Vagina (tissue), 2 donors: Measurements from ENCODE around the gene UPB1. TPM values are rescaled to one million over a fixed set of nuclear protein-coding genes. Genes with fewer than 3 reads are reported as not detected.
"Not testable (repeated sequence)": the region's sequence is repeated elsewhere in the genome, so short reads cannot be mapped to it uniquely, and the experiment has no call there.

ENCODE experiments used
- DNase-seq, 2 donors: peaks; one replicate each; pipeline ENCODE4 v3.0.0-alpha.2; 2017; ENCODE audit errors: extremely low spot score in 2 of 2
- H3K27ac ChIP-seq: fragments of 200-600 bp; sonication (generic); one replicate; pipeline ENCODE4 v1.5.1; 2019
- H3K27me3 ChIP-seq: fragments of 200-600 bp; sonication (generic); one replicate; pipeline ENCODE4 v1.5.1; 2019
- H3K36me3 ChIP-seq, 2 donors: fragments of 200-600 bp; sonication (generic); one replicate each; pipeline ENCODE4 v1.5.1; 2017 to 2019
- H3K4me1 ChIP-seq: fragments of 200-600 bp; sonication (generic); one replicate; pipeline ENCODE4 v1.5.1; 2019
- H3K4me3 ChIP-seq, 2 donors: fragments of 200-600 bp; sonication (generic); 1 replicate in 1 of 2; 2 replicates in 1 of 2; pipeline ENCODE4 v1.5.1; 2016 to 2019
- H3K9me3 ChIP-seq: fragments of 200-600 bp; sonication (generic); one replicate; pipeline ENCODE4 v1.5.1; 2019
- POLR2A ChIP-seq, 2 donors: fragments of 450-650 bp; IDR thresholded peaks; one replicate each; pipeline ENCODE4 v1.6.1; 2017; ENCODE audit warnings: antibody characterized with exemption in 2 of 2, mild to moderate bottlenecking in 2 of 2, moderate library complexity in 2 of 2
- POLR2AphosphoS5 ChIP-seq, 2 donors: sonication (generic); formaldehyde crosslinking; IDR thresholded peaks; one replicate each; pipeline ENCODE4 v1.9.0; 2017; ENCODE audit warnings: antibody characterized with exemption in 2 of 2, mild to moderate bottlenecking in 2 of 2, low read depth in 1 of 2; ENCODE audit not compliant: insufficient read depth in 1 of 2
- intact Hi-C: fragments of 100-400 bp; cut with DNase I; formaldehyde crosslinking; loops from one replicate; pipeline ENCODE4 v1.15.1; 2023
- total RNA-seq: library from RNA; depleted of rRNA; stranded (reverse); fragments of >200 nt; gene quantifications from one replicate; pipeline ENCODE4 v1.2.3, GENCODE V29; 2016
- TF ChIP-seq, protein P1 (sequence below), 3 experiments: fragments of 450-650 bp in 2 of 3; fragments of 200-600 bp in 1 of 3; sonication (generic) in 1 of 3; IDR thresholded peaks; one replicate each; pipeline ENCODE4 v1.5.1; 2017 to 2019; ENCODE audit warnings: antibody characterized with exemption in 3 of 3, mild to moderate bottlenecking in 2 of 3, moderate library complexity in 2 of 3

The UPB1 gene
- total RNA-seq, 1 donor from 2014 or later = not detected

DNA sequence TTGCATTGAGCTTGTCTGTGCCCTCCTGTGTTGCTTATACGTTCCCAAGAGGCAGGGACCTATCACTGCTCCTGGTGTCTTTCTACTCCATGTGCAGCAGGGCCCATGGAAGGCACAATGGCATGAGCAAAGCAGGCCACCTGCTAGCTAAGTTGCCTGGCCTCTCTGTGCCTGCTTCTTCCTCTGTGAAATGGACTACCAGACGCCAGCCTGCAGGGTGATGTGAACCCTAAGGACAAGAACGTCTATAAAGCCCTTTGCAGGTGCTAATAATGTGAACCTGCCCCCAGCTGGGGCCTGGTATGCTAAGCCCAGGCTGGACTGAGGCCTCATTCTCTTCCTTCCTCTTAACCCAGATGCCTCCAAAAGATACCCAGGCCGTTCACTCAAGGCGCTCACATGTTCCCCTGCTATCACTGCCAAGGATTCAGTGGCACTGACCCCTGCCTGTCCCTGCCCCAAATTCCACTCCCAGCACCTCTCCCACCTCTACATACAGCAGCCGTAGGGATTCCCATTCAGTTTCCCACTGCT is 55.8 kb downstream of the UPB1 start:
- Histone ChIP-seq H3K36me3 (peaks cover 0 to 24% of the 10 kb centered on the region in 2 donors), H3K27ac (no peak overlapping the region), H3K4me1 (peaks cover 38% of the 10 kb centered on the region), H3K9me3 (no peaks in the 10 kb centered on the region), H3K27me3 (no peaks in the 10 kb centered on the region), H3K4me3 (no peak overlapping the region)
- TF ChIP-seq, protein P1, sequence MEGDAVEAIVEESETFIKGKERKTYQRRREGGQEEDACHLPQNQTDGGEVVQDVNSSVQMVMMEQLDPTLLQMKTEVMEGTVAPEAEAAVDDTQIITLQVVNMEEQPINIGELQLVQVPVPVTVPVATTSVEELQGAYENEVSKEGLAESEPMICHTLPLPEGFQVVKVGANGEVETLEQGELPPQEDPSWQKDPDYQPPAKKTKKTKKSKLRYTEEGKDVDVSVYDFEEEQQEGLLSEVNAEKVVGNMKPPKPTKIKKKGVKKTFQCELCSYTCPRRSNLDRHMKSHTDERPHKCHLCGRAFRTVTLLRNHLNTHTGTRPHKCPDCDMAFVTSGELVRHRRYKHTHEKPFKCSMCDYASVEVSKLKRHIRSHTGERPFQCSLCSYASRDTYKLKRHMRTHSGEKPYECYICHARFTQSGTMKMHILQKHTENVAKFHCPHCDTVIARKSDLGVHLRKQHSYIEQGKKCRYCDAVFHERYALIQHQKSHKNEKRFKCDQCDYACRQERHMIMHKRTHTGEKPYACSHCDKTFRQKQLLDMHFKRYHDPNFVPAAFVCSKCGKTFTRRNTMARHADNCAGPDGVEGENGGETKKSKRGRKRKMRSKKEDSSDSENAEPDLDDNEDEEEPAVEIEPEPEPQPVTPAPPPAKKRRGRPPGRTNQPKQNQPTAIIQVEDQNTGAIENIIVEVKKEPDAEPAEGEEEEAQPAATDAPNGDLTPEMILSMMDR (IDR thresholded peaks at IDR 0.05) = no peak
- TF ChIP-seq POLR2AphosphoS5 (IDR thresholded peaks at IDR 0.05; ENCODE audit: insufficient read depth in 1 of 2, low read depth in 1 of 2) (no peak), POLR2A (IDR thresholded peaks at IDR 0.05) (no peak)
- intact Hi-C loops = no loop called here
- no peak for DNase-seq

DNA sequence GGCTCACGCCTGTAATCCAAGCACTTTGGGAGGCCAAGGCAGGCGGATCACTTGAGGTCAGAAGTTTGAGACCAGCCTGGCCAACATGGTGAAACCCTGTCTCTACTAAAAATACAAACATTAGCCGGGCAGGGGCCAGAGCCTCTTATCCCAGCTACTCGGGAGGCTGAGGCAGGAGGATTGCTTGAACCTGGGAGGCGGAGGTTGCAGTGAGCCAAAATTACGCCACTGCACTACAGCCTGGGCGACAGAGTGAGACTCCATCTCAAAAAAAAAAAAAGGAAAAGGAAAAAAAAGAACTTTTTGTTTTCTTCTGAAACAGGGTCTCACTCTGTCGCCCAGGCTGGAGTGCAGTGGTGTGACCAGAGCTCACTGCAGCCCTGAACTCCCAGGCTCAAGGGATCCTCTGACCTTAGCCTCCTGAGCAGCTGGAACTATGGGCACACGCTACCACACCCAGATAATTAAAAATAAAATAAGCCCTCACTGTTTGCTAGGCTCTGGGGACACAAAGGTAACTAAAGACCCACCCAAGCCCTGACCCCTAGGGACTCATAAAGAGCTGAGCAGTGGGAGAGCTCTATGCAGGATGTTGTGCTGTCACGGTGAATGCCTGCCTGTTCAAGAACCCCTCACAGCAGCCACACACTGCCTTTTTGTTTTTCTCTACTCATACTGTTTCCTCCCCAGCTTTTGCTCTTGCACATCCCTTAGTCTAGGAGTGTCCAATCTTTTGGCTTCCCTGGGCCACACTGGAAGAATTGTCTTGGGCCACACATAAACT is 57.6 kb downstream of the UPB1 start:
- peaks cover 52% of the 10 kb centered on the region for H3K4me1 ChIP-seq
- intact Hi-C loops, H3K4me3 ChIP-seq: not testable (repeated sequence)

DNA sequence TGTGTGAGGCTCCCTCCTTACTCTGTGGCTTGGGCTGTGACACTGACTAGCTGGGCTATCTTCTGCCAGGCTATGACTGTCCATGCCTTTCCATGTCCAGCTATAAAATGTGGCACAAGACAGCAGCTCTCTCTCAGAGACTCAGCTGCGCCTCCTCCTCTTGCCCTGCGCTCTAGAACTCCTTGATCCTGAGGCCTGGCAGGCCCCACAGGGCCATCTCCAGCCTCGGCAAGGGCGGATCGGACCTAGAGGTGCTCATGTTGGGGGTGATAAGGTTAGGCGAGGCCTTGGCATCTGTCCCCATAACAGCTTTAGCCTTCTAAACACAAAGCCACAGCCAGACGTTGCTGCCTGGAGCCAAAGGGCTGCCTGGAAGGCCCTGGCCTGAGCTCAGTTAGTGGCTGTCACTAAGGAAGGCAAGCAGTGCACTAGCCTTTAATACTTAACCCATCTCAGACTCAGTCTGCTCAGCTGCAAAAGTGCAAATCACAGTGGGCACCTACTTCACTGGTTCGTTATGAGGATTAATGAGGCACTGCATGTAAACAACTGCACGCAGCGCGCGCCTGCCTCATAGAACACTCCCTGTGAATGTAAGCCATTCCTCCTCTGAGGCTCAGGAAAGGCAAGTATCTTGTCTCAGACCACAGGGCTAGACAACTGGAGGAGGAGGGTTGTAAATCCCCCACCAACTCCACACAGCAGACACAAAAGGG is 58.6 kb downstream of the UPB1 start:
- Histone ChIP-seq H3K36me3 (peaks cover 0 to 10% of the 10 kb centered on the region in 2 donors), H3K27me3 (no peaks in the 10 kb centered on the region), H3K9me3 (no peaks in the 10 kb centered on the region), H3K27ac (peak overlapping the region; percentile 73), H3K4me1 (peaks cover 55% of the 10 kb centered on the region), H3K4me3 (peak overlapping the region; percentile 76 to 94)
- DNase-seq = no peak
- TF ChIP-seq POLR2A (IDR thresholded peaks at IDR 0.05) (no peak), POLR2AphosphoS5 (IDR thresholded peaks at IDR 0.05; ENCODE audit: insufficient read depth in 1 of 2, low read depth in 1 of 2) (no peak)
- TF ChIP-seq, protein P1 (IDR thresholded peaks at IDR 0.05) = no peak
- intact Hi-C loops = no loop called here

More for the DNA sequence above, 57.6 kb downstream of the UPB1 start:
- H3K9me3 ChIP-seq, H3K27me3 ChIP-seq, DNase-seq: not testable (repeated sequence)
- H3K36me3 ChIP-seq = peaks cover 0 to 11% of the 10 kb centered on the region in 2 donors
- peak overlapping the region; percentile 73 for H3K27ac ChIP-seq

DNA sequence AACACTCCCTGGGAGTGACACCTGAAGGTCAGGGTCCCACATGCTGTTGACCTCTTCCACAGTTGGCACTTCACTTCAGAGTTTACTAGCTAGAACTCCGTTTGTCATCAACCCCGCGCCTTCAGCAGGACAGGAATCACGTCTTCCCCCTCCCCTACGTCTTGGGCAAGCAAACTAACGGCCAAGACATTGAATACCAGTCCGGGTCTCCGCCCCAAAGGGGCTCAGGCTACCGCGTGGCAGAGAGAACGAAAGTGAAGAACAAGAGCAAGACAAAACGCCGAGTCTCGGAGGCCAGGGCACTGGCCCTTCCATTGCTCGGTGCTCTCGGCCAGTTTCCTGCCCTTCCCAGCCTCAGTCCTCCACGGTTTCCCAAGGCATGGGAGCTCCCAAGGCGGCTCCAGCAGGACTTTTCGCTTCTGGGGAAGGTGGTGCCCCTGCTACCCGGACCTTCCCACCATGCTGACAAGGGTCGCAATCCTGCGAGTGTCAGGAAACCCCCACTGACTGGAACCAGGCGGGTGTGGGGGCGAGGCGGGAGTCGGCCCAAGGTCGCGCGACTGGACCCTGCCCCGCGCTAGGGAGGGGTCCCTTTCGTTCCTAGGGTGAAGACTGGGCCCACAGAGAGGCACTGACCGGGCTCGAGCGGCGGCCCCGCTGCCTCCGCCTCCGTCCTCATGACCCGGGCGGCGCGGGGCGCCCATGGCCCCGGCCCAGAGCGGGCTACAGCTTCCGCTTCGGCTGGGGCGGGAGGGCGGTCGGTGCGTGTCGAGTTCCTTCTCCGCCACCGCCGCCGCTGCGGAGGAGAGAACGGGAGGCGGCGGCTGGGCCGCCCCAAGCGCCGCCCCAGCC is 59.4 kb downstream of the UPB1 start, which contains the start of gene GUCD1:
Gene GUCD1, minus strand, starts transcription at position 826 of the 852 bp plus-strand sequence. Its CDS starts 147 bp downstream, at position 679.
- H3K4me3 ChIP-seq = peak within 1 kb of the TSS; percentile 76 to 94
- DNase-seq = no peak
- peaks cover 0 to 11% of the 10 kb centered on the region in 2 donors for H3K36me3 ChIP-seq
- no peaks in the 10 kb centered on the region for H3K9me3 ChIP-seq
- intact Hi-C loops = no loop called here
- TF ChIP-seq, protein P1 (IDR thresholded peaks at IDR 0.05) = no peak
- peak in 1 of 2 donors; percentile 83 for TF ChIP-seq POLR2A (IDR thresholded peaks at IDR 0.05)
- H3K27ac ChIP-seq = peak within 1 kb of the TSS; percentile 99
- no peaks in the 10 kb centered on the region for H3K27me3 ChIP-seq
- peaks cover 55% of the 10 kb centered on the region for H3K4me1 ChIP-seq
